Skeletal muscle cell (primary cell): Measurements from ENCODE around the gene VAMP4.
"Not testable (repeated sequence)": the region's sequence is repeated elsewhere in the genome, so short reads cannot be mapped to it uniquely, and the experiment has no call there.

Source experiments
- DNase-seq: peaks from one replicate; pipeline ENCODE4 v3.0.0-alpha.2; 2010; ENCODE audit warnings: low read depth
- H3K4me3 ChIP-seq: 2 replicates; pipeline ENCODE4 v1.5.1; 2011; ENCODE audit warnings: low read depth, mild to moderate bottlenecking, control low read depth, low read length, moderate library complexity

Gene VAMP4

DNA sequence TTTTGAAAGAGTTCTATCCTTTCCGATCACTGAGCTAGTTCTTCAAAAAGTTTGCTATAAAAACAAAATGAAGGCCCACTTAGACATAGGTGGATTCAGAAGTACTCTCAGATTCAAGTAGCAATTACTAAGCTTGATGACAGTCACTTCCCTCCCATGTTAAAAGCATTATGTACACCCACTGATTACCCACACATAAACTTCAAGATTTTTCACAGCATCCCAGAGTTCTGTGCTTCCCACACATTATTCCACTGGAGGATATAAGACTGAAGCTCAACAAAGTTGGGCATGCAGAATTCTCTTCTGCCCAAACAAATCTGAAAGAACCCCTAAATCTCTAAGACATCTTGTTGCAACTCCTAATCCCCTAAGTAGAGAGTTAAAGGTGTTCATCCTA is 29.5 kb downstream of the VAMP4 start:
- DNase-seq: no peak
- H3K4me3 ChIP-seq: no peak overlapping the region

DNA sequence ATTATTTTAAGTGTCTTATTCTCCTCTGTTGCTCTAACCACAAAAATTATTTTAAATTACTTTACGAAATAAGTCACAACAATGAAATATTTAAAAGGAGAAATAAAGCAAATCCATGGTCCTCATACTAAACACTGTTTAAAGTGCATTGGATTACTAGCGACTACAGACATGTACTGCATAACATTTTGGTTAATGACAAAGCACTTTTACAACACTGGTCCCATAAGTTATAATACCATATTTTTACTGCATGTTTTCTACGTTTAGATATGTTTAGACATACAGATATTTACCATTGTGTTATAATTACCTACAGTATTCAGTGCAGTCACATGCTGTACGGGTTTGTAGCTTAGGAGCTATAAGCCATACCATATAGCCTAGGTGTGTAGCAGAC is 30.2 kb downstream of the VAMP4 start:
- no peak overlapping the region for H3K4me3 ChIP-seq
- DNase-seq: no peak

DNA sequence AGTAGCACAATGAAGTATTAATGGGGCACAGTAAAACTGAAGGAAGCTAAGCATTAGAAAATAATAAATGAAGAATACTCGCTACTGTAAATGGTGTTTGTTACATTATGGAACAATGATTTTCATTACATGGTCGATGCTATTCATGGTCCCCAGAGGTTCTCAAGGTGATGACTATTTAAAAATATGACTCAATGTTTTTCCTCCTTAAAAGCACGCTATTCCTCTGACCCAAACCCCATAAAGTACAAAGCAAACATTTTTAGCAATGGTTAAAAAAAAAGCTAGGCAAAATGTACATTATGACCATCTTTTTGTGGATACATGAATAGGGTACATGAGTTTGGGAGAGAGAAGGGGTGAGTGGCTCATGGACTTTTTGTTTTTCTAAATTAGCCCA is 34.3 kb downstream of the VAMP4 start:
- H3K4me3 ChIP-seq: no peak overlapping the region
- no peak for DNase-seq

DNA sequence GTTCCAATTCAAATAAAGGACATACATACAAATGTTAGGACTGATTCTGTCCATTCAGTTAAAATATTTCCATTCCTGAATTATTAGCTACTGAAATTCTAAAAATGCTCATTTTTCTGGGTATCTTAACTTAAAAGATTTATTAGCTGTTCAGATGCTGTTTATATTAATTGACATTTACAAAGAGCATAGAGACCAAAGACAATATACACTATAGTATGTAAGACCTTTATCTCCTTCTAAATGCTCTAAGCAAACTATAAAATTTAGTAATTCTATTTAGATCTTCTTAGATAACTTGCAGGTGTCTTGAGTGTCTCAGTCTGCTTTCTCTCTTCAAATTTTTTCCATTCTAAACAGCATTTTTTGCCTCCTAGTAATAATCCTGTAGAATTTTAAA is 39.3 kb downstream of the VAMP4 start:
- DNase-seq: no peak
- no peak overlapping the region for H3K4me3 ChIP-seq

DNA sequence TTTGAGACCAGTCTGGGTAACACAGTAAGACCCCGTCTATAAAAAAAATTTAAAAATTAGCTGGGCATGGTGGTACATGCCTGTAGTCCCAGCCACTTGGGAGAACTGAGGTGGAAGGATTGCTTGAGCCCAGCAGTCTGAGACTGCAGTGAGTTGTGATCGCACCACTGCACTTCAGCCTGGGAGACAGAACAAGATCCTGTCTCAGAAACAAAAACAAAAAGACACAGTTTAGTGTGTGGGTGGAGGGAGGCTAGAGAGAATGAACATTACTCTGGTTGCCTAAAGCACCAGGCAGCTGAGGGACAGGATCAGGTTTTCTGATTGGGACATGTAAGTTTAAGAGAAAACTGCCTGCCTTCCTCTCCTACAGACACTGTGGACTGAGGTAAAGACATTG is 42.3 kb downstream of the VAMP4 start:
- DNase-seq: no peak
- H3K4me3 ChIP-seq: no peak overlapping the region

DNA sequence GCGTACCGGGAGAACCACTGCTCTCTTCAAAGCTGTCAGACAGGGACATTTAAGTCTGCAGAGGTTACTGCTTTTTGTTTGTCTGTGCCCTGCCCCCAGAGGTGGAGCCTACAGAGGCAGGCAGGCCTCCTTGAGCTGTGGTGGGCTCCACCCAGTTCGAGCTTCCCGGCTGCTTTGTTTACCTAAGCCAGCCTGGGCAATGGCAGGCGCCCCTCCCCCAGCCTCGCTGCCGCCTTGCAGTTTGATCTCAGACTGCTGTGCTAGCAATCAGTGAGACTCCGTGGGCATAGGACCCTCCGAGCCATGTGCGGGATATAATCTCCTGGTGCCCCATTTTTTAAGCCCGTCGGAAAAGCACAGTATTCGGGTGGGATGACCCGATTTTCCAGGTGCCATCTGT is 46.1 kb downstream of the VAMP4 start:
- not testable (repeated sequence) for DNase-seq, H3K4me3 ChIP-seq

DNA sequence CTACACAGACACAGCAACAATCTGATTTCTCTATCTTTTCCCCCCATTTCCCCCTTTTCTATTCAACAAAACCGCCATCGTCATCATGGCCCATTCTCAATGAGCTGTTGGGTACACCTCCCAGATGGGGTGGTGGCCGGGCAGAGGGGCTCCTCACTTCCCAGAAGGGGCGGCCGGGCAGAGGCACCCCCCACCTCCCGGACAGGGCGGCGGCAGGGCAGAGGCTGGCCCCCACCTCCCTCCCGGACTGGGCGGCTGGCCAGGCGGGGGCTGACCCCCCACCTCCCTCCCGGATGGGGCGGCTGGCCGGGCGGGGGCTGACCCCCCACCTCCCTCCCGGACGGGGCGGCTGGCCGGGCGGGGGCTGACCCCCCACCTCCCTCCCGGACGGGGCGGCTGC is 48.3 kb downstream of the VAMP4 start:
- H3K4me3 ChIP-seq, DNase-seq: not testable (repeated sequence)

DNA sequence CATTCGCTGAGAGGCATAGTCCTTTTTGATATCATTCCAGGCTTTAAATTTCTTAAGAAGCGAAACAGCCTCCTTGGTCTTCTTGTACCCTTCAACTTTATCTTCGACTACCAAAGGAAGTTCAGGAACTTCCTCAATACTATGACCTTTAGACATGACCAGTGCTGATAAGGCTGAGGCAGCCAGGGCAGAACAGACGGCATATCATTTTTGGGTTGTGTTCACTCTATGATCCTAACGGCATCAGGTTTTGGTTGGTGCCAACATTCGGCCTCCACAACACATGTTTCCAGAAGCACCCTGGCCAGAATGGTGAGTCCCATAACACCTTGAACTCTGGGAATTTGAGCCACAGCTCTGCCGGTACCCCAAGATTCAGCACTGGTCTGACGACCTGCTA is 58.0 kb downstream of the VAMP4 start:
- DNase-seq: no peak
- no peak overlapping the region for H3K4me3 ChIP-seq

DNA sequence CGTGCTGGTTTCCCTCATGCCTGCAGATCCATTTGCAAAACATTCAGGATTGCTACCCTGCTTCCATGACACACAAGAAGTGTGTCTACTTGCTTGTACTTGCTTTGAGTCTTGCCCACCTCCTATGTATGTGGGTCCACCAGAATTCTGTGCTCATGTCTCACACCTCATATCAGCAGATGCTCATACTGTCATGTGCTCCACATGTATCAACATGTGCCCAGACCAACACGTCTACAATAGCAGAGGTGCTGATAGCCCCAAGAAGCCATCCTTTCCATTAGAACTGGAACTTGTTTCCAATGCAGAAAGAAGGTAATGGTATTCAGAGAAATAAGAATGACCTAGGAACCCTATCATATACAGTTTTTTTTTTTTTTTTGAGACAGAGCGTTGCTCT is 61.5 kb downstream of the VAMP4 start:
- H3K4me3 ChIP-seq: no peak overlapping the region
- DNase-seq: no peak

DNA sequence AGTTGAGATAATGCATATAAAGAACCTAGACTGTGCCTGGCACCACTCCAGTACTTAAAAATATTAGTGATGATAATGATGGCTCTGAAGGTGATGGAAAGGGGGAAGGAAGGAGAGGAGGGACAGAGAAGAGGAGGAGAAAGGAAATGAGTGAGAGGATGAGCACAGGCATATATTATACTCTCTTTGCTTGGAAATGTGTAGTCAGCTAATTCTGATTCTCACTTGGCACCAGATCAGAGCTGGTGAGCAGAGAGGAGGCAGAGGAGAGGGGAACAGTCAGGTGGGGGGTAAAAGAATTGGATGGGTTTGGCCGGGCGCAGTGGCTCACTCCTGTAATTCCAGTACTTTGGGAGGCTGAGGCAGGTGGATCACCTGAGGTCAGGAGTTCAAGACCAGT is 65.0 kb downstream of the VAMP4 start:
- no peak overlapping the region for H3K4me3 ChIP-seq
- DNase-seq: no peak

DNA sequence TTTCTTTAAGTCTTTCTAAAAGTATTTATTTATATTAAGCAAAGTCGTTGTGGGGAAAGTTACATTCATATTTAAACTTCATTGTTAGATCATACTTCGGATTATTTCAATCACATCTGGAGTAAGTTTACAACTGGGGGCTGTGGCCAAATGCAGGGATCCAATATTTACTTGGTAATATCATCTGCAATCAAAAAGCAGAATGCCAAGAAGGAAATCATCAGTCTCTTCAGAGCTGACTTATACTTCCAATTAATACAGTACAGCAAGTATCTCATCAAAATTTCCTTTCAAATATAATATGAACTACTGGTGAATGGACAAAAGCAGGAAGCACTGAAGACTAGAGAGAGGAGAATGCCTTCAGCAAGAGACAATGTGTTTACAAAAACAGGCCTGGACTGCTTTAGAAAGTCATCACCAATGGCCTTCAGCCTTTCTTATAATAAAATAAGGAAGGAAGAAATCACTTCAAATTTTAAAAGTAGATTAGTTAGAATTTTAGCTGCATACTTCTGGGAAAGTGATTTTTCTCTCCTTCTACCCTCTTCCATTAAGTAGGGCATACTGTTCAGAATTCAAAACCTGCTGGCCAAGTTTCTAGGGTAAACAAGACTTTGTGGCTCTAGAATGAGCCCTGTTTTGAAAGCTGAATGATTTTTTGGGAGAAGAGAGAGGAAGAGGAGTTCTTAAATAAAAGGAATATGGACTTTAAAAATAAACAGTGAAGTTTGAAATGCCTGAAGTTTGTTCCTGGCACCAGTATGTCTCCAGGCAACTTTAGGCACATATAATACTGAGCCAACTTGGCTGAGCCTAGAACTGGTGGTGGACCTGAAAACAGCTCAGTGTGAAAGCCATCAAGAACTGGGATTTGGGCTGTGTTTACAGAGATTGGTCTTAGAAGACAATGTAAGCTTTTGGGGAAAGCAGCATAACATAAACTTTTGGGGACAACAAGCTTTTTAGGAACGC is 67.1 kb downstream of the VAMP4 start:
- H3K4me3 ChIP-seq: no peak overlapping the region
- no peak for DNase-seq

DNA sequence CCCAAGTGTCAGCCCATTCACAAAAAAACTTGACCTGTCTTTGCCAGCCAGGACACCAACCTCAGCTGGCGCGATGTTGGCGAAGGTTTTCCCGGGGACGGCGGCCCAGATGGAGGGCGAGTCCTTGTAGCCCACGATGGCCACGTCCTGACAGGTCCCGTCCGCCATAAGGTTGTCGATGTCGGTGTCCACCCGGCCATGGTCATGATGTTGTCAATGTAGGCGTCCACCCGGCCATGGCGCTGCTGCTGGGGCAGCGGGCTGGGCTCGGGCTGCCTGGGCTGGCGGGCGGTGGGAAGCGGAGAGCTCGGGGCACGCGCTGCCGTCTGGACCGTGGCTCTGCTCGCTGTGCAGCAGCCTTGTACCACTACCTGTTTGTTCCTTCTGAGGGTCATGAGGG is 71.1 kb downstream of the VAMP4 start:
- no peak overlapping the region for H3K4me3 ChIP-seq
- no peak for DNase-seq

DNA sequence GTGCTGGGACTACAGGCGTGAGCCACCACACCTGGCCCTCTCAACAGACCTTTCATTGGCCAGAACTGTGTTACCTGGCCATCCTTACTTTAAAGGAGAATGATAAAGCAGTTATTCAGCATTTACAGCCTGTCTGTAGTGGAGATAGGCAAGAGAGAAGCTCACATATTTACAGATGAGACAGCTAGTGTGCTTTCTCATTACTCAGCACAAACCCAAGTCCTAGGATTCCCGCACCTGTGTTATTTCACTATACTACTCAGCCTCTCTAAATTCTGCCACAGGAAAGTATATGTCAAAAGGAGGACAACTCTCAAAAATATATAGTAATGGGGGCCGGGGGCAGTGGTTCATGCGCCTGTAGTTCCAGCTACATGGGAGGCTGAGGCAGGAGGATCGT is 73.5 kb downstream of the VAMP4 start:
- no peak for DNase-seq

DNA sequence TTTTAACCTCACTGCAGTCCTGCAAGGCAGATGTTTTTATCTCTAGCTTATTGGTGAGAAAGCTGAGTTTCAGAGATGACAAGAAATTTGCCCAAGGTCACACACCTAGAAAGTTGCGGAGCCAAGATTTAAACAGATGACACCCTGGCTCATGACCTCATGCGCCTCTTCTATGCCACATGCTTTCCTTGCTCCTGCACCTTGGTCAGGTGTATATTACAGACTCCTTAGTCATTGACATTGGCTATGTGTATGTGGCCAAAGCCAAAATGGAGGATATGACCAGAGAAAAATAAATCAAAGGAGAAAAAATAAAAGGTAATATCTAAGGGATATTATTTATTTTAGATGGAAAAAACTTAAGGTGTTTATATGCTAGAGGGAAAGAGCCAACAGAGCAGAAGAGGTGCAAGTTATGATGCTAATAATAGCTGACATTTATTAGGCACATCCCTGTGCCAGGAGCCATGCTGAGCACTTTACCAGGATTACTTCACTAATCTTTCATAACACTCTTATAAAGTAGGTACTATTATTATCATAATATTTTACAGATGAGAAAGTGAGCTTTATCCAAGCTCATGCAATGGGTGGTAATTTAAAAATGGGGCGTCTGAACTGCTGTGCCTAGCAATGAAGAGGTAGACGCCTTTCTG is 75.6 kb downstream of the VAMP4 start:
- DNase-seq: no peak
- H3K4me3 ChIP-seq: no peak overlapping the region

More for the DNA sequence above, 73.5 kb downstream of the VAMP4 start:
- H3K4me3 ChIP-seq: no peak overlapping the region

DNA sequence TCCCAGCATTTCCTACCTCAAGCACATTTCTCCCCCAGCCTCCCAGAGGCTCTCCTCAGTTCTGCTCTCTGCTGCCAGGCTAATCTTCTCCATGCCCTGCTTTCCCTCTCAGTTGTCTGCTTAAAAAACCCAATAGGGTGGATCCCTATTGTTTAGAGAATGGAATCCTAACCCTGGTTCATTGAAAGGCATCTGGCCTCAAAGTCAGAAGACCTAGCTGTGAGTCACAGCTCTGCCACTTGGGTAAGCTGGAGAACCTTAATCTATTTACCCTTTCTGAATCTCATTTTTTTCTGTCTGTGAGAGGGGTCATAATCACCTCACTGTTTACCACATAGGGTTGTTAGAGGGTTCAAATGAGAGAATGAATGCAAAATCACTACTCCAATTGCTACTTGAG is 76.9 kb downstream of the VAMP4 start:
- no peak overlapping the region for H3K4me3 ChIP-seq
- DNase-seq: no peak

DNA sequence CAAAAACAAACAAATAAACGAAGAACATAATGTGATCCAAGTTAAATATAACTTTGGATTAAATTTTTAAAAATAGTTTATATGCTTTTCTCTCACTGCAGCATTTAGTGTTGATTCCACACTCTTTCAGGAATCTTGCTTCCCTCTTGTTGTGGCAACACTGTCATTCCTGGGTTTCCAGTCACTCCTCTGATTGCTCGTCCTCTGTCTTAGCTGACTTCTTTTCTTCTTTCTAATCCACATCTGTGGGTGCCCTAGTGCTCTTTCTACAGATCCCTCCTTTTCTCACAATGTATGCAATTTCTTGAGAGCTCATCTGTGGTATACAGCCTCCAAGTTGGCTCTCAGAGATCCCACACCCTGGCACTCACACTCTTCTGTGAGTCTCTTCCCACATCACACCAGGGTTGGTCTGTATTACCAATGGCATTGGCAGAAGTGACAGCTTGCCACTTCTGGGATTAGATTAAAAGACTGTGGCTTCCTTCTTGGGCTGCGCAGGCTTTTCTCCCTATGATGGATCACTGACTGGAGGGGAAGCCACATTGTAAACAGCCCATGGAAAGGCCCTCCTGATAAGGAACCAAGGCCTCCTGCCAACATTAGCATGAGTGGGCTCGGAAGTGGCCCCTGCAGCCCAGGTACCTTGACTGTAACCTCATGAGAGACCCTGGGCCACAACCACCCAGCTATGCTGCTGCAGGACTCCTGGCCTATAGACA is 77.8 kb downstream of the VAMP4 start:
- no peak for DNase-seq
- H3K4me3 ChIP-seq: no peak overlapping the region

DNA sequence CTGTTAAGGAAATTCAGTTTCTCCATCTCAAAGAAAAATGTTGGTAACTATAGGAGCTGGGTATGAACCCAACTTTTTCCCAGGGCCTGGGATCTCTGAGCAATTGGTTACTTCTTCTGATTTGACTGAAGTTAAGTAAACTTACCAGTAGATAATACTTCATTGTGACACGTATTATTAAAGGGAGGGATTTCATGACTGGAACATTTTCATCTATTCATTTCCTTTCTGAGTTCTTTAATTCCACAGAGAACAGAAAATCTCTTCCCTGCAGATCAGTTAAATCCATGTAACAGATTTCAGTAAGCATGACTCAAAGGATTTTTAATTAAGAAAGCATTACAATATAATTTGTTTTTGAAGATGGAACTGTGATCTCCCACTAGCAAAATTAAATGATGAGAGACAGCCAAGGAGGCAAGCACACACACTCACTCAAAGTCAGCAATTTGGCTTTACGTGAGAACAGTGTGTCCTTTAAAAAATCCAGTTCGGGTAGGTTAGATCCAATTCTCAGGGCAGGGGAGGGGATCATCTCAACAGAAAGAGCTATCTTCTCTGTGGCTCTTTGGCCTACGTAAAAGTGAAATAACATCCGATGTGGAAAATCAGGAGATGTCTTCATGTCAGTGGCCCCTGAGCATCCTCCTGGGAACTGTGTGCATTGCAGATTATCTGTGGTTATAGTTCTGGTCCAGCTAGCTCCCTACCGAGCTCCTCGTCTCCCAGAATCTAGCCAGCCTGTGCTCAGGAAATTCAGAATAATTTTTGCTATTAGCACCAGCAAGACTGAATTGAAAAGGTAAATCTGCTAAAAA is 78.6 kb downstream of the VAMP4 start:
- H3K4me3 ChIP-seq: no peak overlapping the region

DNA sequence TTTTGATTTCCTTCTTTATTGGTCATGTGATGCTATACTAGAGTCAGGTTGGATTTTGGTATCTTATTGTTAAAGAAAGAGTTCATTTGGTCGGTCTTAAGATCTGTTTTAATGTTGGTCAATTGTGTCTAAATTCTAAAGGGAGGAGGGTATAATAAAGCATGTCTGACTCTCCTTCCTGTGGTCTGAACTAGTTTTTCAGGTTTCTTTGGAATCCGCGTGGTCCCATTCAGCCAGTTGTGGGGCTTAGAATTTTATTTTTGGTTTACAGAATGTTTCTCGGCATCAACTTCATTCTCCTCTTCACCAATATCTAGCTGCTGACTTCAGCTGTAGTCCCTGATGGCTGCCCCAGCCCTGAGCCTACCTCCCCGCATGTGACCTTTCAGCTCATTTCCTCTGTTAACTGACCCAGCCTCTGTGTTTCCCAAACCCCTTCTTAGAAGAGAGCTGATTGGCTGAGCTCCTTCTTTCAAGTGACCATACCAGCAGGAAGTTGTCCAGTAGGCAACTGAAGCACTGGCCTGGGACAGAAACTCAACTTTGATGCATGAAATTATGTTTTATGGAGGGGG is 80.7 kb downstream of the VAMP4 start:
- DNase-seq: no peak
- H3K4me3 ChIP-seq: no peak overlapping the region

More for the DNA sequence above, 78.6 kb downstream of the VAMP4 start:
- no peak for DNase-seq

DNA sequence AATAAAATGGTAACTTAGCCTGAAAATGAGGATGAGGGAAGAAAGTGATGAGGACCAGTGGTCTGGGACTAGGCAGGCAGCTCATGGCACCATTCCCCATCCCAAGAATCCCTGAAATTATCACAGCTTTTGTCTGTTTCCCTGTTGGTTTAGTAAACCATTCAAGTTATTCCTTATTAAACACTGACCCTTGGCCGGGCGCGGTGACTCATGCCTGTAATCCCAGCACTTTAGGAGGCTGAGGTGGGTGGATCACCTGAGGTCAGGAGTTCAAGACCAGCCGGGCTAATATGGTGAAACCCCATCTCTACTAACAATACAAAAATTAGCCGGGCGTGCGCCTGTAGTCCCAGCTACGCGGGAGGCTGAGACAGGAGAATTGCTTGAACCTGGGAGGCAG is 85.7 kb downstream of the VAMP4 start:
- H3K4me3 ChIP-seq, DNase-seq: not testable (repeated sequence)
